ENCODE measurements around the gene KIAA1328.

GRCh38 chr18:36792634-36793283, 36.2 kb upstream of the KIAA1328 start:
- TF ChIP-seq CTCF (IDR thresholded peaks at IDR 0.05) = no peak
- TF ChIP-seq POLR2A (IDR thresholded peaks at IDR 0.05) = no peak
